Gastroesophageal sphincter (tissue), 3 donors: Measurements from ENCODE around the gene CSNK2A1.

Experiments used
- CTCF ChIP-seq, 4 experiments: fragments of 200-600 bp in 2 of 4; fragments of 450-650 bp in 2 of 4; sonication (generic) in 1 of 4; IDR thresholded peaks; one replicate each; pipeline ENCODE4 v1.5.1; 2017 to 2019; ENCODE audit warnings: antibody characterized with exemption in 4 of 4, mild to moderate bottlenecking in 2 of 4, moderate library complexity in 2 of 4
- EP300 ChIP-seq: sonication (generic); formaldehyde crosslinking; IDR thresholded peaks from one replicate; pipeline ENCODE4 v1.6.1; 2017; ENCODE audit warnings: antibody characterized with exemption, mild to moderate bottlenecking
- POLR2A ChIP-seq, 2 donors: fragments of 450-650 bp; IDR thresholded peaks; one replicate each; pipeline ENCODE4 v1.6.1; 2017; ENCODE audit warnings: antibody characterized with exemption in 2 of 2, mild to moderate bottlenecking in 2 of 2, moderate library complexity in 1 of 2
- POLR2AphosphoS5 ChIP-seq: sonication (generic); formaldehyde crosslinking; IDR thresholded peaks from one replicate; pipeline ENCODE4 v1.6.1; 2017; ENCODE audit warnings: antibody characterized with exemption

GRCh38 chr20:427401-427800, 116.2 kb downstream of the CSNK2A1 start:
- TF ChIP-seq CTCF (IDR thresholded peaks at IDR 0.05) (no peak), POLR2AphosphoS5 (no peak), POLR2A (IDR thresholded peaks at IDR 0.05) (no peak), EP300 (no peak)
